Activated CD4-positive, CD25-positive, alpha-beta regulatory T cell (primary cell): ENCODE data around the gene AHCYL2.
"Not testable (repeated sequence)": the region's sequence is repeated elsewhere in the genome, so short reads cannot be mapped to it uniquely, and the experiment has no call there.

Experiments
- DNase-seq, 4 experiments: peaks; one replicate each; lab custom pipeline; 2025; lab: John Stamatoyannopoulos, UW

AHCYL2 gene

GRCh38 chr7:129354428-129355157 is 129.8 kb downstream of the AHCYL2 start:
- no peak for DNase-seq

GRCh38 chr7:129356176-129356575 is 131.3 kb downstream of the AHCYL2 start:
- no peak for DNase-seq

GRCh38 chr7:129359176-129359575 is 134.3 kb downstream of the AHCYL2 start:
- no peak for DNase-seq

- DNase-seq: no peak
Measured at GRCh38 chr7:129359638-129360037, 134.8 kb downstream of the AHCYL2 start.

DNA sequence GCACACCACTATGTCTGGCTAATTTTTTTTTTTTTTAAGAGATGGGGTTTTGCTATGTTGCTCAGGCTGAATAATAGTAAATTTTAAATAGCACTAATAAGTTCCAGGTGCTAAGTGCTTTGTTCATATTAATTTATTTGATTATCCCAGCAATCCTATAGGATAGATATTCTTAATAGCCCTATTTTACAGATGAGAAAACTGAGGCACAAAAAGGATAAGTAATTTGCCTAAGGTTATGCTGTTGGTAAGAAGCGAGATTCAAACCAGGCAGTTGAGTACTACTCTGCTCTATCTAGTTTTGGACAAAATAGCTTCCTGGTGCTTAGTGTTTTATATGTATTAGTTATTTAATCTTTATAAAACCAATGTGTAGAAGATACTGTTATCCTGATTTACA is 136.9 kb downstream of the AHCYL2 start:
- no peak for DNase-seq

DNA sequence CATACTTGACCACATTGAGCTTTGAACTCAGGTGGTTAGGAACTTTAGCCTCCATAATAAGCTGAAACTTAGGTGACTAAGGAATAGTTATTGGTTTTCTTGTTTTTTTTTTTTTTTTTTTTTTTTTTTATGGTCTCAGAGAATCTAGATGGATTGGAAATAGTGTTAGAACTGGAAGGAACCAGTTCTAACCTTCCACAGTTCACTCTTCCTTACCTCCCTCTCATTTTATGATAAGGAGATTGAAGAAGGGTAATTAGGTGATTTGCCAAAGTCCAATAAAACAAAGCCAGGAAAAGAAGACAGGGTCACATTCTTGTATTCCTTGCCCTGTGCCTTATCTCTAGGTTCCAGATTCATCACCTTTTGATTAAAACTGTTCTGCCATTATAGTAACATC is 137.7 kb downstream of the AHCYL2 start:
- DNase-seq: no peak

DNA sequence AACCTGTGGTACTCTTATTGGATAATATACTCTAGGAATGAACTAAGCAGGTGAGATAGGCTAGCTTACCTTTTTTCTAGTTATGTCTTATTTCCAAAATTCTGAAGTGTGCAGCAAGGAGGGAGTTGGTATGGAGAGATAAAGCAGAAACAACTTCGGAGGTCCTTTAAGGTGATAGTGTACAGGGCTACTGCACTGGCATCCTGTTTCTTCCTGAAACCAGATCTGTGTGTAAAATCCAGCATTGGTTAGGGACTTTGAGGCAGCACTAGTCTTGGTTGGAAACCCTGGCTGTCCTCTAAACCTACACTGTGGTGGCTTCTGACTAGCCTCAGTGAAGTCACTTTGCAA is 142.5 kb downstream of the AHCYL2 start:
- DNase-seq: no peak

GRCh38 chr7:129367700-129368388 is 143.0 kb downstream of the AHCYL2 start:
- DNase-seq: peak; percentile 25 to 56 (median 49)

DNA sequence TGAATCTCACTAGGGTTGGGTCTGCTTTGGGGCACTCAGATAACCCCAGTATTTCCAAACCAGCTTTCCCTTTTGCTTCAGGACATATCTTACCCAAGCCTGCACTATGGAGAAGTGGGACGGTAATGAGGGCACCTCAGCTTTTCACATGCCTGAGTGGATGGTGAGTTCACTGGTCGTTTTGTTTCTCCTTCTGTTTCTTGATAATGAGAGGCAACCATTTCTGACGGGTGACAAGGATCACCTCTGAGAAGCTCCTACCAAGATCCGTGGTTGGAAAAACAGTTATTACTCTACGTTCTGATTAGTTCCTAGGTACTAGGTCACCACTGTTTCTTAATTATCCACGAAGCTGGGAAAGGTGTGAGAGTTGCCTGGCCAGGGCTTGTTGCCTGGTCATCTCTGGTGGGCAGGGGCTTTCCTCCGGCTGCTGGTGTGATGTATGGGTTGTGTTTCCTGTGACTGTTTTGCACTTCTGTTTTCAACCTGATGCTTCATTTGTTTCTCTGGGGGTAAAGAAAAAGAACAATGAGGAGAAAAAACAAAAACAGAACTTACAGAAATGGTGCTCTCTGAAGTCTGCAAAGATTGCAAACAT is 143.7 kb downstream of the AHCYL2 start:
- DNase-seq: no peak

DNA sequence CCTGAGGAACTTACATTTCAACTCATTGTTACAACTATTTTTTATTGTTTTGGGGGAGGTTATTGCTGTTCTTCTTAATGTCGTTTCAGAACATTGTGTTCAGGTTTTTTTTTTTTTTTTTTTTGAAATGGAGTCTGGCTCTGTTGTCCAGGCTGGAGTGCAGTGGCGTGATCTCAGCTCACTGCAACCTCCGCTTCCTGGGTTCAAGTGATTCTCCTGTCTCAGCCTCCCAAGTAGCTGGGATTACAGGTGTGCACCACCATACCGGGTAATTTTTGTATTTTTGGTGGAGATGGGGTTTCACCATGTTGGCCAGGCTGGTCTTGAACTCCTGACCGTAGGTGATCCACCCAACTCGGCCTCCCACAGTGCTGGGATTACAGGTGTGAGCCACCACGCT is 144.6 kb downstream of the AHCYL2 start:
- DNase-seq: not testable (repeated sequence)

- no peak for DNase-seq
Measured at GRCh38 chr7:129370812-129371211, 146.0 kb downstream of the AHCYL2 start.

- no peak for DNase-seq
Measured at GRCh38 chr7:129371487-129371886, 146.7 kb downstream of the AHCYL2 start.

DNA sequence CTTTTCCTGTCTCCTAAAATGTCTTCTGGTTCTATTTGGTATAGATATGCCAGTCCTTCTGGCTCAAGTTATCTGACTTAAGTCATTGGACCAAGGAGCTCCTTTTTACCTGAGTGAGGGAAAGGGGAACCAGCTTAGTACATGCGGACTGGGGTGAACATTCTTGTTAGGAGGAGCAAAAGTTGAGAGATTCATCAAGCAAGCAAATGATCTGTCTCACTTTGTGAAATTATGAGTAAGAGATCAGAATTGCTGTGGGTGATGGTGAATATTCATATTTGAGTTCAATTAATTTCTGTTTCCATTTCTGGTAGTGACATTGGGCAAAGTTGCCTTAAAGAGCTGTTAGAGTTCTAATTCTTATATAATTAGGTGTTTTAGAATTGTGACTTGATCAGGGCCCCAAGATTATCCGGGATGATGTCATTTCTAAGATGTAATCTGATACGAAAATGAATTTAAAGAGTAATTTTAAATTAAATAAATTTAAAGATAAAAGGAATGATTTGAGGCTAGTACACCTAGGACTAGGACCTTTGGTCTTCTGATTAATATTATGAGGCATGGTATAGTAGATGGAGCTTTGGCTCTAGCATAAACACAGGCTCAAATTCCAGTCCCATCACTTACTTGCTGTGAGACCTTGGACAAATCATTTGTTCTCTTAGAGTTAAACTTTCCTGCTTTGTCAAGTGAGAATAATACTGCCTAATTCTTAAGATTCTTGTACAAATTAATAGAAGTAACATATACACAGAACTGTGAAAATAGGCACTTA is 149.0 kb downstream of the AHCYL2 start:
- DNase-seq: no peak

GRCh38 chr7:129375141-129375938 is 150.5 kb downstream of the AHCYL2 start:
- no peak for DNase-seq

DNA sequence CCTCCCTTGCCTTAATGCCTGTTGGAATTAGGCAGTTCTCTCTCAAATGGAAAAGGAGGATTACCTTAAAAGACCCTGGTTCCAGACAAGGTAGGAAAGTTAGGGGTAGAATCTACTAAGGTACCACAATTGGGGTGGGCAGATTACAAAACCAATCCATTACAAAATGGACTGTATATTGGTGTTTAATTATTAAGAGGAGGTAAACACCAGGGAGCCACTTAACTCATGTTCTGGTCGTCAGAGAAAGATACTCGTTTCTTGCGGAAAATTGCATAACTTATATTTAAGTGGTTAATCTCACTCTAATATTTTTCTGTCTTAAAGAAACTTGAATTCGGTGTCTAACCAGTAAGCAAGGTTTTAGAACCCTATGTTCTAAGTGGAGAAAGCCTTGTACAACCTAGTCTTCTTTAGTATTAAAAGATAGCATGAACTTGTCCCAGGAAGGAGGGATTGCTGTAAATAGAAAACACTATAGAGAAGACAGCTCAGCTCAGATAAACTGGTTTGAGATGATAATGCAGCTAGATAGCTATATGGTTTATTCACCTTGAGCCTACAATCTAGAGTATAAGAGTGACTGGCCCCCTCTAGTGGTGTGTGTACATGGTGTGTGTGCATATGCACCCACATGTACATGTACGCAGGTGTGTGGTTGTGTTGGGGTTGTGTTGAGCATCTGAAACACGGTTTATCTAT is 151.4 kb downstream of the AHCYL2 start:
- DNase-seq: peak in 3 of 4 experiments; percentile 2 to 17 (median 5)

DNA sequence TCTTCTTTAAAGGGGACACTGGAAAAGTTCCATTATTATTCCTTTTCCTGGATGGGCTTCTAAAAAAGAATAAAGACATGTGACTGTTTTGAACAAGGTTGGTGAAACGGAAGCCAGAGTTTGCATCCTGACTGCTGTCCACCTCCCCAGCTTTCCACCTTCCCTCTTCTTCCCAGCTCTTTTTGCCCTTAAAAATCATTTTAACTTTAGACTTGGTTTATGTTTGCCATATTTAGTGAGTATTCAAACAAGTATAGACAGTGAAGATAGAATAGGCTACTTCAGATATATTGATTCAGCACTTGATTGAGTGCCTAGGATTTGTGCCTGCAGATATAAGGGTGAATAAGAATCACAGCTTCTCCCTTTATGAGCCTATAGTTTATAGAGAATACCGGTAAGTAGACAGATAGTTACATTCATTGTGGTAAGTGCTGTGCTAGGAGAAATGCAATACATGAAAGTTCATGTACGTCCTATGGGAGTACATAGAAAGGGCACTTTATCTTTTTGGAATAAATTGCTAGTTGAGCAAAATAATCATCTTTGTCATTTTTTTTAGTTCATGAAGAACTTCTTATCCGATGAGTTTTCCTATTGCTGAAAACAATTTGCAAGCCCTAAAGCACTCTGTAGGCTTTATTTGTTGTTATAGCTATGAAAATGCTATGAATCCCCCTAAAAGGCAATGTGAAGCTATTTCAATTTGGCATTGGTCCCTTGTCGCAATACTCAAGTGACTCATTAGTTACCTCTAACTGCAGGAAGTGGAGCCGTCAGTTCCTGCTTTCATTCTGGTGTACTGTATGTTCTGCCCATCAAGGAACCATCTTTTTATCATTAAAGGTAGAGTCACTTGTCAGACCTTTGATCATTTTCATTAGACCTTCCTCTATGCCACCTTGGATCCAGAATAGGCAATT is 152.2 kb downstream of the AHCYL2 start:
- no peak for DNase-seq

DNA sequence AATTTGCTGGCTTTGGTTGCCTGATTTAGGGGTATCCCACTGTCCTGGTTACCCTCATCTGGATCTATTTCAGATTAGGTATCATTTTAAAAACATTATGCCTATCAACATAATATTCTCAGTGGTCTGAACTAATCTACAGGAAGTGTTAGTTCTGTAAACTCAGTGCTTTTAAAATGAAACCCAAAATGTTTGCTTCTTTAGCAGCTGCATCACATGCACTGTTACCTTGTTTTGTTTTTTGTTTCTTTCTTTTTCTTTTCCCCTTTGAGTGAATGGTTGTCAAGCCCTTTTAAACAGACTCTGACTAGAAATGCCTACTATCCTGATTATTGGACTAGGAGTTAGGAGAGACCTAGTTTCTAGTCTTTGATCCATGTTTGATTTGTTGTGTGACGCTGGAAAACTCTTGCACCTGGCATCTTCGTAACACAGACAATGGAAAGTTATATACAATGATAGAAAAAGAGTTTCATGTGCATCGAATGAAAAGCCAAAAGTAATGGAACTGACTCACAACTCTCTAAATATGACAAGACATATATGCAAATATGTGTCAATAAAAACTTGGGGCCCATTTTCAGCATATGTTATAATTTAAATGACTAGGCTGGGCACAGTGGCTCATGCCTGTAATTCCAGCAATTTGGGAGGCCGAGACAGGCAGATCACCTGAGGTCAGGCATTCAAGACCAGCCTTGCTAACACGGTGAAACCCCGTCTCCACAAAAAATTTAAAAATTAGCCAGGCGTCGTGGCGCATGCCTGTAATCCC is 157.1 kb downstream of the AHCYL2 start:
- no peak for DNase-seq

GRCh38 chr7:129383542-129384132 is 158.8 kb downstream of the AHCYL2 start:
- DNase-seq: no peak

DNA sequence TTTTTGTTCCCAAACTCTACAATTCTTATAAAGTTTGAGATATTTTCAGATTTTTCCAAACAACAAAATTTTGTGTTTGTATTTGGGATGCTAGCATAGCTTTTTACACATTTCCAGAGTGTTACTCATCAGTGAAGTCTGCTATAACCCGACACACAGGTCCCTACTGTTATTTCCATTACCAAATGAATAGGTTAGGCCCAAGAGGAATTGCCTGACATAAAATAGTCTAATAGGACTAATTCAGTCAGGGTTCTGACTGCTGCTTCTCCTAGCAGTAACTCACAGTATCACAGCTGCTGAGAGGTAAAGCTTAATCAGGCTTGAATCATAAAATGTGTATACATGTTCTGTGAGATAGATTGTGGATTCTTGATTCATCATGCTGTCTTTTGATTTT is 160.3 kb downstream of the AHCYL2 start:
- no peak for DNase-seq
